ENCODE measurements around the gene BCL2.
"Not testable (repeated sequence)": the region's sequence is repeated elsewhere in the genome, so short reads cannot be mapped to it uniquely, and the experiment has no call there.

Gene BCL2

GRCh38 chr18:63205791-63206252 lies 113.7 kb downstream of the BCL2 start:
- TF ChIP-seq Cebpa-rat (IDR thresholded peaks at IDR 0.05) = no peak
- no peak overlapping the region for H3K9ac ChIP-seq
- H3K27me3 ChIP-seq = no peaks in the 10 kb centered on the region
- peaks cover 0 to 8% (median 0%) of the 10 kb centered on the region in 11 experiments; a peak in 2 of 22 replicates for H3K9me3 ChIP-seq (replicated peaks in 1 of 11)
- peaks cover 0 to 43% (median 11%) of the 10 kb centered on the region in 11 experiments; a peak in 11 of 22 replicates for H3K36me3 ChIP-seq
- peaks cover 39 to 52% (median 45%) of the 10 kb centered on the region in 10 experiments for H3K4me1 ChIP-seq
- H3K27ac ChIP-seq = peak overlapping the region in 1 of 11 experiments; percentile 34; a peak in 1 of 22 replicates
- peaks cover 0 to 64% (median 12%) of the 10 kb centered on the region in 11 experiments; a peak in 9 of 22 replicates for H4K20me1 ChIP-seq
- H3K4me3 ChIP-seq = no peak overlapping the region
- peak overlapping the region; percentile 27 to 90 (median 74); a peak in 19 of 22 replicates for H3K4me2 ChIP-seq

- H3K27me3 ChIP-seq = no peaks in the 10 kb centered on the region
- H3K9ac ChIP-seq = no peak overlapping the region
- H3K27ac ChIP-seq = no peak overlapping the region
- no peak overlapping the region for H3K4me2 ChIP-seq
- H3K9me3 ChIP-seq (replicated peaks in 1 of 11) = peaks cover 0 to 8% (median 0%) of the 10 kb centered on the region in 11 experiments; a peak in 2 of 22 replicates
- H3K4me3 ChIP-seq = no peak overlapping the region
- TF ChIP-seq Cebpa-rat (IDR thresholded peaks at IDR 0.05) = no peak
- H3K36me3 ChIP-seq = peaks cover 0 to 32% (median 11%) of the 10 kb centered on the region in 11 experiments; a peak in 9 of 22 replicates
- H3K4me1 ChIP-seq = peaks cover 43 to 56% (median 51%) of the 10 kb centered on the region in 10 experiments
- peaks cover 0 to 57% (median 12%) of the 10 kb centered on the region in 11 experiments; a peak in 9 of 22 replicates for H4K20me1 ChIP-seq
These were observed 116.1 kb downstream of the BCL2 start for GRCh38 chr18:63203497-63203896.

- TF ChIP-seq Cebpa-rat (IDR thresholded peaks at IDR 0.05) = no peak
- Histone ChIP-seq H3K4me2 (no peak overlapping the region), H3K36me3 (peaks cover 0 to 32% (median 11%) of the 10 kb centered on the region in 11 experiments; a peak in 9 of 22 replicates), H3K4me3 (no peak overlapping the region), H3K27ac (no peak overlapping the region), H4K20me1 (peaks cover 0 to 56% (median 12%) of the 10 kb centered on the region in 11 experiments; a peak in 9 of 22 replicates), H3K9ac (no peak overlapping the region), H3K9me3 (replicated peaks in 1 of 11) (peaks cover 0 to 8% (median 0%) of the 10 kb centered on the region in 11 experiments; a peak in 2 of 22 replicates), H3K4me1 (peaks cover 46 to 56% (median 52%) of the 10 kb centered on the region in 10 experiments), H3K27me3 (no peaks in the 10 kb centered on the region)
These were observed 116.7 kb downstream of the BCL2 start for GRCh38 chr18:63202828-63203227.

GRCh38 chr18:63201456-63201855 lies 118.1 kb downstream of the BCL2 start:
- not testable (repeated sequence) for H3K27ac ChIP-seq; H3K4me2 ChIP-seq; H3K4me3 ChIP-seq; H3K9ac ChIP-seq; H3K9me3 ChIP-seq (replicated peaks in 1 of 11); H3K27me3 ChIP-seq
- Histone ChIP-seq H4K20me1 (peaks cover 0 to 44% (median 0%) of the 10 kb centered on the region in 11 experiments; a peak in 8 of 22 replicates), H3K36me3 (peaks cover 0 to 31% (median 11%) of the 10 kb centered on the region in 11 experiments; a peak in 9 of 22 replicates), H3K4me1 (peaks cover 45 to 55% (median 48%) of the 10 kb centered on the region in 10 experiments)

GRCh38 chr18:63199743-63200241 lies 119.8 kb downstream of the BCL2 start:
- peak overlapping the region in 2 of 11 experiments; percentile 10 to 15; a peak in 1 of 22 replicates for H3K27ac ChIP-seq

GRCh38 chr18:63198868-63199742 lies 120.5 kb downstream of the BCL2 start:
- Histone ChIP-seq H3K4me3 (no peak overlapping the region), H3K27me3 (no peaks in the 10 kb centered on the region), H3K4me1 (peaks cover 37 to 44% (median 39%) of the 10 kb centered on the region in 10 experiments), H3K9me3 (replicated peaks in 1 of 11) (peaks cover 0 to 11% (median 0%) of the 10 kb centered on the region in 11 experiments; a peak in 2 of 22 replicates), H3K27ac (peak overlapping the region; percentile 42 to 74 (median 65); a peak in 20 of 22 replicates), H3K9ac (peak overlapping the region in 2 of 11 experiments; percentile 6 to 36; a peak in 2 of 22 replicates), H4K20me1 (peaks cover 0 to 31% (median 0%) of the 10 kb centered on the region in 11 experiments; a peak in 7 of 22 replicates), H3K4me2 (peak overlapping the region in 10 of 11 experiments; percentile 8 to 68 (median 57); a peak in 16 of 22 replicates), H3K36me3 (peaks cover 0 to 36% (median 14%) of the 10 kb centered on the region in 11 experiments; a peak in 12 of 22 replicates)
- no peak for TF ChIP-seq Cebpa-rat (IDR thresholded peaks at IDR 0.05)

More at GRCh38 chr18:63199743-63200241, 119.8 kb downstream of the BCL2 start:
- peaks cover 37 to 44% (median 39%) of the 10 kb centered on the region in 10 experiments for H3K4me1 ChIP-seq
- peaks cover 0 to 31% (median 0%) of the 10 kb centered on the region in 11 experiments; a peak in 7 of 22 replicates for H4K20me1 ChIP-seq
- H3K9ac ChIP-seq = no peak overlapping the region
- H3K9me3 ChIP-seq (replicated peaks in 1 of 11) = peaks cover 0 to 10% (median 0%) of the 10 kb centered on the region in 11 experiments; a peak in 2 of 22 replicates
- TF ChIP-seq Cebpa-rat (IDR thresholded peaks at IDR 0.05) = no peak
- H3K4me3 ChIP-seq = no peak overlapping the region
- H3K36me3 ChIP-seq = peaks cover 0 to 29% (median 11%) of the 10 kb centered on the region in 11 experiments; a peak in 12 of 22 replicates
- H3K27me3 ChIP-seq = no peaks in the 10 kb centered on the region
- peak overlapping the region; percentile 13 to 68 (median 29); a peak in 16 of 22 replicates for H3K4me2 ChIP-seq

- peaks cover 0 to 27% (median 0%) of the 10 kb centered on the region in 11 experiments; a peak in 7 of 22 replicates for H4K20me1 ChIP-seq
- H3K4me3 ChIP-seq = no peak overlapping the region
- peaks cover 0 to 39% (median 13%) of the 10 kb centered on the region in 11 experiments; a peak in 11 of 22 replicates for H3K36me3 ChIP-seq
- peak overlapping the region; percentile 15 to 68 (median 56); a peak in 21 of 22 replicates for H3K4me2 ChIP-seq
- H3K27ac ChIP-seq = peak overlapping the region; percentile 42 to 74 (median 65); a peak in 21 of 22 replicates
- peaks cover 37 to 44% (median 40%) of the 10 kb centered on the region in 10 experiments for H3K4me1 ChIP-seq
- H3K9me3 ChIP-seq (replicated peaks in 1 of 11) = peaks cover 0 to 11% (median 0%) of the 10 kb centered on the region in 11 experiments; a peak in 2 of 22 replicates
- no peak for TF ChIP-seq Cebpa-rat (IDR thresholded peaks at IDR 0.05)
- no peaks in the 10 kb centered on the region for H3K27me3 ChIP-seq
- peak overlapping the region in 8 of 11 experiments; percentile 3 to 40 (median 35); a peak in 11 of 22 replicates for H3K9ac ChIP-seq
These were observed 121.3 kb downstream of the BCL2 start for GRCh38 chr18:63198098-63198760.
